Lung (tissue), 12 donors: Measurements from ENCODE around the gene CGNL1. TPM values are rescaled to one million over a fixed set of nuclear protein-coding genes. Genes with fewer than 3 reads are reported as not detected.

Source experiments
- ATAC-seq: fragments of 200-7000 bp; cut with Tn5 transposase; one replicate; pipeline ENCODE4 v1.9.1; 2020; ENCODE audit warnings: moderate number of reproducible peaks; ENCODE audit not compliant: insufficient read depth, low FRiP score
- DNase-seq, 3 donors: peaks; one replicate each; pipeline ENCODE4 v3.0.0-alpha.2; 2013 to 2017
- H3K27ac ChIP-seq, 2 donors: one replicate each; pipeline ENCODE4 v1.5.1; 2013; ENCODE audit warnings: mild to moderate bottlenecking in 2 of 2, moderate library complexity in 2 of 2, control low read depth in 1 of 2, inconsistent platforms in 1 of 2, low read depth in 1 of 2, low read length in 1 of 2
- H3K27me3 ChIP-seq, 3 donors: one replicate each; pipeline ENCODE4 v1.5.1; 2013; ENCODE audit warnings: low read length in 2 of 3; ENCODE audit not compliant: control insufficient read depth in 3 of 3, insufficient read depth in 3 of 3
- H3K36me3 ChIP-seq, 4 donors: one replicate each; pipeline ENCODE4 v1.5.1; 2013; ENCODE audit warnings: low read length in 4 of 4, mild to moderate bottlenecking in 1 of 4, moderate library complexity in 1 of 4; ENCODE audit not compliant: control insufficient read depth in 4 of 4, insufficient read depth in 4 of 4
- H3K4me1 ChIP-seq, 5 donors: one replicate each; pipeline ENCODE4 v1.5.1; 2013; ENCODE audit warnings: low read length in 5 of 5, mild to moderate bottlenecking in 2 of 5, moderate library complexity in 1 of 5; ENCODE audit not compliant: control insufficient read depth in 5 of 5, insufficient read depth in 5 of 5
- H3K4me3 ChIP-seq: one replicate; pipeline ENCODE4 v1.5.1; 2013; ENCODE audit warnings: mild to moderate bottlenecking, control low read depth, moderate library complexity
- H3K9ac ChIP-seq, 2 donors: one replicate each; pipeline ENCODE4 v1.5.1; 2013; ENCODE audit warnings: low read length in 2 of 2, control low read depth in 1 of 2; ENCODE audit not compliant: insufficient read depth in 1 of 2
- H3K9me3 ChIP-seq, 4 donors: one replicate each; pipeline ENCODE4 v1.5.1; 2013; ENCODE audit warnings: low read length in 3 of 4, mild to moderate bottlenecking in 1 of 4, moderate library complexity in 1 of 4; ENCODE audit not compliant: control insufficient read depth in 4 of 4, insufficient read depth in 3 of 4
- WGBS, 2 donors: extraction: QIAGEN DNeasy Blood & Tissue Kit; methylation state at CpG; one replicate each; pipeline ENCODE4 v1.1.7; 2013; 5-methylcytosine and 5-hydroxymethylcytosine counted together
- polyA plus RNA-seq, 2 donors: library from polyadenylated mRNA; stranded (reverse); fragments of 200-250 nt; gene quantifications; one replicate each; pipeline ENCODE4 v1.2.1, GENCODE V29; 2013
- total RNA-seq, 2 donors: library from RNA; depleted of rRNA in 1 of 2; stranded (reverse); fragments of >200 nt in 1 of 2; gene quantifications; one replicate each; pipeline ENCODE4 v1.2.1, GENCODE V29; 2014 to 2021
- TF ChIP-seq, protein P1 (sequence below): IDR thresholded peaks from 2 replicates; pipeline ENCODE4 v1.5.1; 2012; ENCODE audit warnings: mild to moderate bottlenecking; ENCODE audit errors: control extremely low read depth, extremely low read depth
- donor health status: control.
- donor health status: control.
- donor health status: Bipolar disorder and iron deficiency.
- donor health status: healthy.
- donor health status: DM: yes; HTN: yes; CAD: no.

Gene CGNL1
- total and polyA plus RNA-seq, 4 donors, result 9.0 to 42.5 (median 22.9) TPM

DNA sequence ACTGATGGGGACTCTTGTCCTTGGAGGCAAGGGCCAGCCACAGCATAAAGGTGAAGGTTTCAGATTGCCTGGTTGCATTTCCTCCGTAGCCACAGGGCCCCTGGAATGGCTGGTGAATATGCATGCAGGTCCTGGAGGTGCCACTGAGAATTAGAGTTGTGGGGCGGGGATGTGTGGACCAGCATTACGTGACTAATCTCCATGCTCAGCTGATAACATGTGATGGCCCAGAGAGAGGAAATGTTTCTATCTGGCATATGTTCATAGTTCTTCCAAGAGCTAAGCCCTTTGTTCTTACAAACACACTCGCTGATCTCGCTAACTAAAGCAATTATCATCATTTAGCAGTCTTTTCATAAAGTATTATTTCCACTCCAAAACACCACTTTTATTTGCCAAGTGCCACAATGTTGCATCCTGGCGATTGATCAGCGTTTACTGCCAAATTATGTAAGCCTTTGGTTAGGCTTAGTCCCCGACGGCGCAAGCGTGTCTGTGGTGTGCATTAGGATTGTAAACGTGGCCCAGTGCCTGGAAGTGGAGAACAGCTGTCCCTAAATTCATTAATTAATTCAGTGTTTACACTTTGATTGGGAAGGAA lies 55.9 kb downstream of the CGNL1 start:
- Histone ChIP-seq H3K27ac (no peak overlapping the region), H3K4me3 (no peak overlapping the region), H3K36me3 (no peaks in the 10 kb centered on the region), H3K4me1 (peaks cover 4 to 31% (median 12%) of the 10 kb centered on the region in 5 donors), H3K9ac (no peak overlapping the region), H3K27me3 (no peaks in the 10 kb centered on the region), H3K9me3 (no peaks in the 10 kb centered on the region)
- TF ChIP-seq, protein P1, sequence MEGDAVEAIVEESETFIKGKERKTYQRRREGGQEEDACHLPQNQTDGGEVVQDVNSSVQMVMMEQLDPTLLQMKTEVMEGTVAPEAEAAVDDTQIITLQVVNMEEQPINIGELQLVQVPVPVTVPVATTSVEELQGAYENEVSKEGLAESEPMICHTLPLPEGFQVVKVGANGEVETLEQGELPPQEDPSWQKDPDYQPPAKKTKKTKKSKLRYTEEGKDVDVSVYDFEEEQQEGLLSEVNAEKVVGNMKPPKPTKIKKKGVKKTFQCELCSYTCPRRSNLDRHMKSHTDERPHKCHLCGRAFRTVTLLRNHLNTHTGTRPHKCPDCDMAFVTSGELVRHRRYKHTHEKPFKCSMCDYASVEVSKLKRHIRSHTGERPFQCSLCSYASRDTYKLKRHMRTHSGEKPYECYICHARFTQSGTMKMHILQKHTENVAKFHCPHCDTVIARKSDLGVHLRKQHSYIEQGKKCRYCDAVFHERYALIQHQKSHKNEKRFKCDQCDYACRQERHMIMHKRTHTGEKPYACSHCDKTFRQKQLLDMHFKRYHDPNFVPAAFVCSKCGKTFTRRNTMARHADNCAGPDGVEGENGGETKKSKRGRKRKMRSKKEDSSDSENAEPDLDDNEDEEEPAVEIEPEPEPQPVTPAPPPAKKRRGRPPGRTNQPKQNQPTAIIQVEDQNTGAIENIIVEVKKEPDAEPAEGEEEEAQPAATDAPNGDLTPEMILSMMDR, result no peak
- 63 to 70% methylated on average over 12 of the region's 12 CpGs for WGBS, 2 donors
- ATAC-seq, result no peak
- peak; percentile 64 to 80 (median 79) for DNase-seq

DNA sequence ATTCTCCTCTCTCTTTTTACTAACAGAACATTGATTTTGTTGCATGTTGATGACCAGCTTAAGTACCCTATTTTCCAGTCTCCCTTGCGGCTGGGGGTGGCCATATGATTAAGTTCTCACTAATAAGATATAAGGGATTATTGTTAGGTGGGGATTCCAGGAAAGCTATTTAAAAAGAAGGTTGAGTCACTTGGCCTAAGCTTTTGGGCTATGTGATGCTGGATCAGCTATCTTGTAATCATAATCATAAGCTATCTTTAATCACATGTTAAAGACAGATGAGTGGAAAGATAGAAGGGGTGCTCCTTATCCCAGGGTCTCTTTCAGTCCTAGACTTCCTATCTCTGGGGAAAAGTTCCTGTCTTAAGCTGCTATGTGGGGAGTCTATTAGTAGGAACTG lies 59.9 kb downstream of the CGNL1 start:
- Histone ChIP-seq H3K36me3 (no peaks in the 10 kb centered on the region), H3K27me3 (no peaks in the 10 kb centered on the region), H3K4me1 (peaks cover 0 to 21% (median 5%) of the 10 kb centered on the region in 5 donors), H3K27ac (no peak overlapping the region), H3K9me3 (no peaks in the 10 kb centered on the region), H3K4me3 (no peak overlapping the region), H3K9ac (no peak overlapping the region)
- ATAC-seq (no peak), DNase-seq (no peak)
- WGBS, 2 donors, result 95 to 96% methylated on average over 1 of the region's 1 CpG
- TF ChIP-seq, protein P1, result no peak

DNA sequence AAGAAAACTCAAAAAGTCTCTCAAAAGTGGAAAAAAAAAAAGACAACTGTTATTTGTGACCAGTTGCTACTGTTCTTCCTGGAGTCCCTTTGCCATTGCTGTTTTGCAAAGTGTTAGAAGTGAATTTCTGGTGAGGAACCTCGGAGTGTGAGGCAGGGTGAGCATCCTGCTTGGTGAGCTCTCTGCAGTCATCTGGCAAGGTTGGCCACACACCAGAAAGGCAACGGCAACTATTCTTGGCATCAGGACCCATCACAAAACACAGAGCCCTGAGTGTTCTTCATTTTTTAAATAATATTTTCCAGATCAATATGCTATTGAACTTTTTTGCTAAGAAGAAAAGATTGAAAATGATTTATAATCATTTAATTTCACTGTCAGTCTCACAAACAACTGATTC lies 60.7 kb downstream of the CGNL1 start:
- 53 to 54% methylated on average over 2 of the region's 2 CpGs for WGBS, 2 donors
- Histone ChIP-seq H3K36me3 (no peaks in the 10 kb centered on the region), H3K9ac (no peak overlapping the region), H3K4me3 (no peak overlapping the region), H3K27ac (no peak overlapping the region), H3K4me1 (peaks cover 0 to 13% (median 0%) of the 10 kb centered on the region in 5 donors), H3K9me3 (no peaks in the 10 kb centered on the region), H3K27me3 (no peaks in the 10 kb centered on the region)
- ATAC-seq (no peak), DNase-seq (no peak)
- TF ChIP-seq, protein P1, result no peak

DNA sequence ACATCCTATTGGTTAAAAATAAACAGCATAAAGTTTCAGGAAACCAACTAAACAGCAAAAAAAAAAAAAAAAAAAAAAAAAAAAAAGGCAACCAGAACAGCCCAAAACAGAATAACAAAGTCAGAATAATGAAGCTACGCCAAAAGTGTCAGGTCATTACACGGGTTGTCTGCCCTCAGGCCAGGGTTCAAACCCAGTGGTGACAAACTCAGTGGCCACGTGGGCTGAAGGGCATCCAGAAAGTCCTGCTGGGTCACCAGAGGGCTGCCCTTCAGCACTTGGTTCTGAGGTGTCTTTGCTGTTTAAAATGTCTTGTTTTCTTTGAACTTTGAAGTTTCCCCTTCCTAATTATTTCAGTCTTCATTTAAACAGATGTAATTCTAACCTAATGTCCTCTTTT lies 61.3 kb downstream of the CGNL1 start:
- Histone ChIP-seq H3K9me3 (no peaks in the 10 kb centered on the region), H3K9ac (no peak overlapping the region), H3K27me3 (no peaks in the 10 kb centered on the region), H3K4me3 (no peak overlapping the region), H3K36me3 (no peaks in the 10 kb centered on the region), H3K4me1 (peaks cover 0 to 7% (median 0%) of the 10 kb centered on the region in 5 donors), H3K27ac (no peak overlapping the region)
- TF ChIP-seq, protein P1, result no peak
- ATAC-seq (no peak), DNase-seq (no peak)
- 82 to 91% methylated on average over 3 of the region's 3 CpGs for WGBS, 2 donors
